Measurements from ENCODE around the gene SH3GL1. TPM values are rescaled to one million over a fixed set of nuclear protein-coding genes. Genes with fewer than 3 reads are reported as not detected.

SH3GL1 gene
- total RNA-seq, 4 donors from 2014 or later, result 11.8 to 69.3 (median 29.5) TPM

DNA sequence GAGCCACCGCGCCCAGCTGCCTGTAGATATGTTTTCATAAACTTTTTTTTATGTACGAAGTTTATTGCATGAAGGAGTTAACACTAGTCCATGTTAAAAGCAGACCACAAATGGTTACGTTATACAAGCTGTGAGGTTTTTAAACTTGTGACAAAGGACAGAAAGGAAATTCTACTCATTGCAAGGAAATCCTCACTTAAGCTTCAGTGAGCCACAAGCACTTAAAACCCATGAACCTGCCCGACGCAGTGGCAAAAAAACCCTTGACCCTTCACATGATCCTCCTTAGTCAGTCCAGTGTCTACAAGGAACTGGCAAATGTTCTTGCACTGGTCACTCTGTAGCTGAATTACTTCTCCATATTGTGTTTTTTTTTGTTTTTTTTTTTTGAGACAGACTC is 52.8 kb downstream of the SH3GL1 start:
- H3K27ac ChIP-seq, result no peak overlapping the region
- TF ChIP-seq POLR2A (IDR thresholded peaks at IDR 0.05), result no peak
- no peak for TF ChIP-seq CTCF (IDR thresholded peaks at IDR 0.05)
- DNase-seq, result no peak
- H3K4me1 ChIP-seq, result peaks cover 3 to 5% of the 10 kb centered on the region in 2 donors
- H3K9me3 ChIP-seq, result no peaks in the 10 kb centered on the region
- H3K4me3 ChIP-seq, result no peak overlapping the region
- intact Hi-C loops (cut with DNase I; ENCODE audit: low total_unique reads), result no loop called here
- H3K27me3 ChIP-seq, result no peaks in the 10 kb centered on the region
- H3K36me3 ChIP-seq, result no peaks in the 10 kb centered on the region

DNA sequence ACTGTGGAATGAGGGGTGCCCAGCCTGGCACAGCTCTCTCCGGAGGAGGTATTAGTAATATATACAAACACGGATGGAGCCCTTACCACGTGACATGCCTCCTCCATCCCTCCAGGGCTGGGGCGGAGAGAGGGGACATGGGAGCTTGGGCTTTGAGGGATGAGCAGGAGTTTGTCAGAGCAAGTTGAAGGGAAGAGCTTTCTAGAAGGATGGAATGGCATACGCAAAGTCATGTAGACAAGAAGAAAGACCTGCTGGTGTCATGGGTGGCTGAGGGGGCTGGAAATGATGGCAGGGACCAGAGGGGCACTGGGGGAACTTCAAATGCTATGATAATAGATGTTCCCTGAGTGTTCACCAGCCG is 54.3 kb downstream of the SH3GL1 start:
- H3K27ac ChIP-seq, result no peak overlapping the region
- H3K36me3 ChIP-seq, result no peaks in the 10 kb centered on the region
- peaks cover 3 to 5% of the 10 kb centered on the region in 2 donors for H3K4me1 ChIP-seq
- intact Hi-C loops (cut with DNase I; ENCODE audit: low total_unique reads), result no loop called here
- no peak for DNase-seq
- TF ChIP-seq POLR2A (IDR thresholded peaks at IDR 0.05) (no peak), CTCF (IDR thresholded peaks at IDR 0.05) (no peak)
- no peaks in the 10 kb centered on the region for H3K27me3 ChIP-seq
- H3K9me3 ChIP-seq, result no peaks in the 10 kb centered on the region
- H3K4me3 ChIP-seq, result no peak overlapping the region

GRCh38 chr19:4345342-4346019 is 54.9 kb downstream of the SH3GL1 start:
- H3K27ac ChIP-seq, result no peak overlapping the region
- intact Hi-C loops (cut with DNase I; ENCODE audit: low total_unique reads), result no loop called here

DNA sequence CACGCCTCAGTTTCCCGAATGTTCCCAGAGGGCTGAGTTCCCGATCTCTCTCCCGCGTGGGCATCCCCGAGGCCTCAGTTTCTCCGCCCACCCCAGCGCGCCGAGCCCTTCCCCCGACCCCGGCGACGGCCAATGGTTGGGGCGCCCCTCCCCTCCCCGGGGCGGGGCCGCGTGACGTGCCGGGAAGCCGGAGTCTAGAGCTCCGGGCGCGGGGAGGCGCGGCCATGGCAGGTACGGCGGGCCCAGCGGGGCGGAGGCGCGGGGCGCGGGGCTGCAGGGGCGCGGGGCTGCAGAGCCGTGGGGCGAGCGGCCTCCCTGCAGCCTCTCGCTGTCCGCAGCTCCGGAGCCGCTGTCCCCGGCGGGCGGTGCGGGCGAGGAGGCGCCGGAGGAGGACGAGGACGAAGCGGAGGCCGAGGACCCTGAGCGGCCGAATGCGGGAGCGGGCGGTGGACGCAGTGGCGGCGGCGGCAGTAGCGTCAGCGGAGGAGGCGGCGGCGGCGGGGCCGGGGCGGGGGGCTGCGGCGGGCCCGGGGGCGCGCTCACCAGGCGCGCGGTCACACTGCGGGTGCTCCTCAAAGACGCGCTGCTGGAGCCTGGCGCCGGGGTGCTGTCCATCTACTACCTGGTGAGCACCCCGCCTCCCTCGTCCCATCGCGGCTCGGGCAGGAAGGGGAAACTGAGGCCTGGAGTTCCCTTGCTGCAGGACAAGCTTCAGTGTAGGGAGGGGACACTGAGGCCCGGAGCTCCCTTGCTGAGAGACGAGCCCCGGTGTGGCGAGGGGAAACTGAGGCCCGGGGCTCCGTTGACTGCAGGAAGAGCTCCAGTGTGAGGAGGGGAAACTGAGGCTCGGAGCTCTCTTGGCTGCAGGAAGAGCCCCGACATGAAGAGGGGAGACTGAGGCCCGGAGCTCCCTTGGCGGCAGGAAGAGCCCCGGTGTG is 56.7 kb downstream of the SH3GL1 start, which contains the start of gene MPND:
Gene MPND (plus strand): TSS at position 193 of the 938 bp plus-strand sequence. CDS start 32 bp downstream, at position 225.
- H3K27me3 ChIP-seq, result no peaks in the 10 kb centered on the region
- H3K9me3 ChIP-seq, result no peaks in the 10 kb centered on the region
- H3K27ac ChIP-seq, result peak within 1 kb of the TSS; percentile 94 to 95
- H3K36me3 ChIP-seq, result no peaks in the 10 kb centered on the region
- peaks cover 3 to 5% of the 10 kb centered on the region in 2 donors for H3K4me1 ChIP-seq
- TF ChIP-seq POLR2A (IDR thresholded peaks at IDR 0.05) (peak; percentile 57 to 69), CTCF (IDR thresholded peaks at IDR 0.05) (peak in 2 of 4 experiments; percentile 4 to 7)
- intact Hi-C loops (cut with DNase I; ENCODE audit: low total_unique reads), result no loop called here
- peak within 1 kb of the TSS; percentile 66 to 84 for H3K4me3 ChIP-seq
- peak; percentile 87 to 93 for DNase-seq

More at GRCh38 chr19:4345342-4346019, 54.9 kb downstream of the SH3GL1 start:
- no peak overlapping the region for H3K4me3 ChIP-seq
- H3K4me1 ChIP-seq, result peaks cover 3 to 5% of the 10 kb centered on the region in 2 donors
- TF ChIP-seq CTCF (IDR thresholded peaks at IDR 0.05) (no peak), POLR2A (IDR thresholded peaks at IDR 0.05) (no peak)
- no peaks in the 10 kb centered on the region for H3K36me3 ChIP-seq
- DNase-seq, result no peak
- no peaks in the 10 kb centered on the region for H3K9me3 ChIP-seq
- H3K27me3 ChIP-seq, result no peaks in the 10 kb centered on the region

Data from uterus (tissue), 4 donors.